Measurements from ENCODE around the gene PRKCE.
A peak's percentile ranks its signal among the peaks of the same experiment; 100 is the strongest.

PRKCE gene

GRCh38 chr2:45631955-45632354 lies 19.5 kb upstream of the PRKCE start:
- no peak for DNase-seq (ENCODE audit: low read depth)

GRCh38 chr2:45634223-45634622 lies 17.3 kb upstream of the PRKCE start:
- no peak for DNase-seq (ENCODE audit: low read depth)

DNA sequence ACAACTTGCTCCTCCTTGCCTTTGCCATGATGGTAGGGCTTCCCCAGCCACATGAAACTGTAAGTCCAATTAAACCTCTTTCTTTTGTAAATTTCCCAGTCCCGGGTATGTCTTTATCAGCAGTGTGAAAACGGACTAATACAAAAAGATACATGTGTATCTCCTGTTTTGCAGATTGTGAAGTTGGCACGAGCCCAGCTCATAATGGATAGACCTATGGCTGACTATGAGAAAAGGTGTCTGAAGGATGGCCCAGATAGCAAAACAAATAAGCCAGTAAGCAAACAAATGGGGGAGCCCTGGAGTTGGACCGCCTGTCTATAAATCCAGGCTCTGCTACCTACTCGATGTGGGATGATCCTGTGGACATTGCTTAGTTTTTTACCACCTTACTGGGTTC lies 15.5 kb upstream of the PRKCE start:
- no peak for DNase-seq (ENCODE audit: low read depth)

DNA sequence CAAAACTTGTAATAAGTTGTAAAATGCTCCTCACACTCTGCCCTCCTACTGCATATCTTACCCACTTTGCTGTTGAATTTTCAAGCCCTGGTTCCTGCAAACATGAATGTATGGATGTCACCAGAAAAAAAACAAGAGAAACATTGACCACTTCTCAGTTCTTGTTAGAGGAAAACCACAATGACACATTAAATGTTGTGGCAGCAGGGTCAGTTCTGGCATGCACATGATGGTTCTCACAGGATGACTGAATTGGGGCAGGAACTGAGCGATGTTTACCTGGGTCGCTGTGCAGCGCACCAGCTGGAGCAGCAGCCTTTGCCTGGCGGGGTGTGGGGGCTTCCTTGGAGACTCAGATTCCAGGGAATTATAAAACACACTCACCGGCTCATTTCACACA lies 14.0 kb upstream of the PRKCE start:
- DNase-seq (ENCODE audit: low read depth) = no peak

DNA sequence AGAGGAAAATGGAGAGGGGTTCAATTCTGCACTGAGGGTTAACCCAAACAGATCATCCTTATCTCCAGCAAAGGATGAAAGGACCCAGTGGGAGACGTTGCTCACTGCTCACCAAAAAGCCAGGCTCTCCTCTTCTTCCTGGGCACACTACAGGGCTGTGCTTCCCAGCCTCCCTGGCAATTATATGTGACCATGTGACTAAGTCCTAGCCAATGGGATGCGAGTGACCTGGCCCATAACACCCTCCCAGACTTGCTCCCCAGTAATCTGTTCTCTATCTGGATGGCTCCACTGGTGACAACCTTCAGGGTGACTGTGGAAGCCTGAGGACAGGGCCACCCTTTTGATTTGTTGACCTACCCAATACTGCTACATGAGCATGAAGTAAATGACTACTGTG lies 10.9 kb upstream of the PRKCE start:
- DNase-seq (ENCODE audit: low read depth) = no peak

DNA sequence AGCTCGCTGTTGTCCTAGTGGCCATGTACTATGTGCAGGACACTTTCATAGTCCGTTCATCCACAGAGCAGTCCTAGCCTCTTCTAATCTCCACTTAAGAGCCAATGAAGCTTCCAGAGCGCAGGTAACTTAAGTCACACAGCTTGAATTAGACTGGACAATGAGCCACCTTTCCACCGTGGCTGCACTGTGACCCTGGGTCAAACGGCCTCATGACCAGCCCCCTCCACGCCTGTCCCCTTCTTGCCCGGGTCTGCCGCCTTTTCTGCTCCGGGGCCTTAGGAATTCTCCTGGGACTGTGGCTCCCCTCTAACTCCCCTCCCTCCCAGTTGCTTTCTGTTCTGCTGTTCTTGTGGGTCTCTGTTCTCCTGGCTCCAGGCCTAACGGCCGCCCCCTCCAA lies 8.4 kb upstream of the PRKCE start:
- DNase-seq (ENCODE audit: low read depth) = no peak

DNA sequence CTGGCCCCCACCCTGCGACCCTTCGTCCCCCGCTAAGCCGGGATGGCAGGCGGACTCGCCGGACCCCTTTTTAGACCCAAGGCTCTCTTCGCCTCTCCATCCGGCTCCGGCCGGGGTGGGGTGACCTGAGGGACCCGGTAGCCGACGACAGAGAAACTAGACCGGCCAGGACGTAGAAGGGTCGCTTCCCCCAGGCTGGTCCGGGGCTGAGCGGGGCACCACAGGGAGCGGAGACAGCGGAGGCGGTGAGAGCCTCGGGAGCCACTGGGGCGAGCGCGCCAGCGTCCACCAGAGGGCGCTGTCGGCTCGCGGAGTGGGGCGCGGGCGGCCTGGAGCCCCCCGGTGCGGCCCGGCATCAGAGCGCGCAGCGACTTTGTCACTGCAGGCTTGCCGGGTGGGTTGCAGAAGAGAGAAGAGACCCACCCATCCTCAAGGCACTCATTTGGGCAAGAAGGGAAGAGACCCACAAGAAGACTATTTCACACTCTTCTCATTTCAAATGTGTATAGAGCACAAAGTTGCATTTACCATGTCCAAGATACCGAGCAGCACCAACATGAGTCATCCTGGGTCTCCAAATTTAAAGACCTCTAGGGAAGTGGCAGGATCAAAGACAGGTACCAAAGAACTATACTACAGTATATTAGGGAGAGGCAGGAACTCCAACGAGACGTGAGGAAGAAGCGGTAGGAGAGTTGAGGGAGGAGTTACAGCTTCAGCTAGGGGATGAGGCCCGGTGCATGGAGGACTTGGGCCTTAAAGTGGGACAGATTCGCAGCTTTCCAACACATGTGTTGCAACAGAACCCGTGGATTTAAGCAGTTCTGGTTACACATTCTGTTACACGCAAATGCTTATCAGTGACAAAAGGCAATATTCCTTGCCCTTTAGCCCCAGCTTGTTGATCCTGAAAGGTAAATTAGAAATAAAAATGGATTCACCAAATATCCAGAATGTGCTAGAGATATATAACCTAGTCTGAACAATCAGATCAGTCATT lies 7.6 kb upstream of the PRKCE start:
- DNase-seq (ENCODE audit: low read depth) = peak; percentile 53

DNA sequence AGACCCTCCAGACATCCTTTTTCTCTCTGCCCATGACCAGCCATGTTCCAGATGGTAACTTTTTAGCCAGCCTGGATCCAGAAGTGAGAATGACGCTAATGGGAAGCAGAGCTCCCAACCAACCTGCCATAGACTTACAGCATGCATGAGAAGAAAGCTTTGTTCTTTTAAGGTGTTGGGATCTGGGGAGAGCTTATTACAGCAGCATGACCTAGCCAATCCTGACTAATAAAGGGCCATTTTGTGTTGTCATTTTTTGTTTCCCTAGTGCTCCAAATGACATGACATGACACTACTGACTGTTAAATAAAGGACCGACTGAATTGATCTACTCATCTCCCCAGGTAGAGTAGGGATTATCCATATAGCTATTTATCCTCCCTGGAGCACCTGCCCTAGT lies 5.2 kb upstream of the PRKCE start:
- no peak for DNase-seq (ENCODE audit: low read depth)

GRCh38 chr2:45647356-45647755 lies 4.1 kb upstream of the PRKCE start:
- DNase-seq (ENCODE audit: low read depth) = no peak

DNA sequence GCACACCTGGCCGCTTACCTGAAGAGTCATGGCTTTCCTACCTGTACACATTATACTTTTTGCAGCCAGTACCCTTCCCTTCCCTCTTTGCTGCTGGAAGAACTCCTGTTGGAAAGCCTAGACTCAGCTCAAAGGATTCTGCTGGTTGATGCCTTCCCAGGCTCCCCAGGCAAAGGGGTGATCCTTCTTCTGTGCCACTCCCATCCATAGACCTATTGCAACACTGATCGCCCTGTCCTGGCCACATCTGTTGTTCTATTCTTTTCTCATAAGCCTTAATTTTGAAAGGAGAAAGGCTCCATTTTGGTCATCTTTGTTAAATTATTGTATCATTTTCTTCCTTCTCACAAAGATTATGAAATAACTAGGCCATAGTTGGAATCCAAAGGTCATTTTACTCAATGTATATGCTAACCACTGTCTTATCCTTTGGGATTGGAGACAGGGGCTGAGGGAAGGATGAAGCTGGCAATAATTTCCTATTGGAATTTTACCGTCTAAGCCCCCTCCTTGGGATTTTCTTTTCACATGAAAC lies 3.4 kb upstream of the PRKCE start:
- no peak for DNase-seq (ENCODE audit: low read depth)

DNA sequence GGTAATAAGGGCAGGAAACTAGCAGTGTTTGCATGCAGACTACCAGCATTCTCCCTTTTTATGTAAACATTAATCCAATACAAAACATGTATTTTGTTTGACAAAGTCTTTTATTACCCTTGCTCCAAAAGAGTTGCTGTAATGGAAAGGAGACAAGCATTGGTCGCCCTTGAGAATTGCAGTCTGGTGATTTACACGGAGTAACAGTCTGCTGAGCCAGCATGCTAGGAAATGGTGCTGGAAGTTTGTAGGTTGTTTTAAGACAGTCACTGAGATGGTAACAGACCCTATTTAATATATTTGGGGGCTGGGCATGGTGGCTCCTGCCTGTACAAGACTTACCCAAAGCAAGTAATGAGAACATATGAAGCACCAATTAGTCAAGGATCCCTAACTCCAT lies 2.8 kb upstream of the PRKCE start:
- DNase-seq (ENCODE audit: low read depth) = no peak

GRCh38 chr2:45649462-45649857 lies 2.0 kb upstream of the PRKCE start:
- DNase-seq (ENCODE audit: low read depth) = no peak

DNA sequence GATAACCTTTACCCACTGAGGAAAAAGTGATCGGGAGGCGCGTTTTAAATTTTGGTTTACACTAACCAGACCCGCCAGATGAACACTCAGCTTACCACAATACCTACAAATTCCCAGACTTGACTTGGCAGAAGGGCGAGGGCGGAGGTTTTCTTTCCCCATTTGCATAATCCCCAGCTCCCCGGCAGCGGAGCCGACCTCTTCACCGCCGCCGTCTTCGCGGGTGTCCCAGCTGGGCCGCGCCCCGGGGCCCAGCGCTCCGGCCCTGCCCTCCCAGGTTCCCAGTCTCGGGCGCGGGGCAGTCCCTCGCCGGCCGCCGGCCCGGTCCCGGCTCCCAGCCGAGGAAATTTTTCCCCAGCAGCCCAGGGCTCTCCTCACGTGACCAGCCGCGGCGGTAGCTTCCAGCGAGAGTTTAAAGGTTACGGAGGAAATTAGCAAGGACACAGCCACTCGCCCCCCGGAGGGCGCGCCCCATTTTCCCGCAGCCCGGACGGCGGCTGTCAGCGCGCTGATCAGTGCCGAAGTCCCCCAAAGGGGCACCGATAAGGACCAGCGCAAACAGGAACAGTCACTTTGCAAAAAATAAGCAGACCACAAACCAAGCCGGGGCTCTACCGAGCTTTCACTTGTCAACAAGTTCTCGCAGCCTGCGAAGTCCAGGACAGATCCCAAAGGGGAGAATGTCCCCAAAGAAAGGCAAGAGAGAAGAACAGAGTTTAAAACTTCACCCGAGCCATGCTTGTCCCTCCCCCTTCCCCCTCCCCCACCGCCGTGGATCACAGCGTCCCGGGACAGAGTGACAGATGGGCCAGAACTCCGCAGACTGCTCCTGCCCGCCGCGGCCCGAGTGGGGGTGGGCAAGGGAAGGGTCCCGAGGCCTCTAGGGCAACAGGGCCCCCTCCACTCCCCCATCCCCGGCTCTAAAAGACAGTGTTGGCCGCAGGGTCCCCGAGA lies 1.3 kb upstream of the PRKCE start:
- DNase-seq (ENCODE audit: low read depth) = peak; percentile 39

- DNase-seq (ENCODE audit: low read depth) = peak; percentile 88
These were observed 542 bp upstream of the PRKCE start for GRCh38 chr2:45650851-45651414.

GRCh38 chr2:45652090-45653031 lies 886 bp downstream of the PRKCE start:
- no peak for DNase-seq (ENCODE audit: low read depth)

DNA sequence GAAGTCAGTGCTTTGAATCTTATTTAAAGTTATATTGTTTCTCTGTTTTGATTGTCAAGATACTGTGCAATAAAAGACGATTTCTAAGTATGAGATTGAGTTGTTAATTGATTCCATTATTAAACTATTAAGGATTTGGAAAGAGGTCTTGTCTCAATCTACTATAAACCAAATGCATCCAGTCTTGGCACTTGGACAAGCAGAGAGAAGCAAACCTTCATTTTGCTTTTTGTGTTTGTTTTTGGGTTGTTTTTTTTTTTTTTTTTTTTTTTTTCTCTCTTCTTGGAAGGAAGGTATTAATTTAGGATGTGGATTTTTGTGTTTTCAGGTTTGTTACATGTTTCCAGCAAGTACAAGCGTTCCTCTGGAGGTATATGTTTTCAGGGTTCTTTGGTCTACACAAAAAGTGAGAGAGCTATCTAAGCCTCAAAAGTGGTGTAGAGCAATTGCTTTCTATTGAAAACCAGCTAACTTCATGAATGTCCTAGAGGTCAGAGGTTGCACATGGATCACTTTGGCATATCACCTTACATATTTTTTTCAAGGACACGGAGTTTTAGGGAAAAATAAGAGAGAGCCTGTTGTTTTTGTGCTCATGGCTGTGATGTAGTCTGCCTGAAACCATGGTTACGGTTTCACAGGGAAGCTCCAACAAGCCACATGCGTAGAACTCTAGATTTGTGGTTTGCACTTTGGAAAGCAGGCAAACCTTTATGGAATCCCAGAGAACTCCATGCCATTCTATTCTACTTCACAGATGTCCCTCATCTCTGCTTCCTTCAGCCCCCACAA lies 1.8 kb downstream of the PRKCE start:
- DNase-seq (ENCODE audit: low read depth) = no peak

DNA sequence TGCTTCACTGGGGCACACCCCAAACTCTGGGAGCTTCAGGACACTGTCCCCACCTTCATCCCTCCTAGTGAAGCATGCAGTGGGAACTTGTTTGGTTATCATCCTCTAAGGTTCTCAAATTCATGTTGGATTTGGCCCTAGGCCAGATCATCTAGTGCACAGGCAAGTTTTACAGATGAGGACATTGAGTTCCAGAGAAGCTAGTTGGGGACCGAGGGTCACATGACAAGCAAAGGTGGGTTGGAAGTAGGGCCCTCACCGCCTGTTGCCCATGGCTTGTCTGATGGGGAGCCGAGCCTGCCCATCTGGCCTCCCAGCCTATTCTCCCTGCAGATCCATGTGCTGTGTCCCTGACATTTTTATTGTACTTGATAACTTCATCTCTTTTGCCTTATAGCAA lies 2.8 kb downstream of the PRKCE start:
- no peak for DNase-seq (ENCODE audit: low read depth)

GRCh38 chr2:45661828-45662227 lies 10.4 kb downstream of the PRKCE start:
- no peak for DNase-seq (ENCODE audit: low read depth)

GRCh38 chr2:45664635-45665261 lies 13.3 kb downstream of the PRKCE start:
- DNase-seq (ENCODE audit: low read depth) = no peak

DNA sequence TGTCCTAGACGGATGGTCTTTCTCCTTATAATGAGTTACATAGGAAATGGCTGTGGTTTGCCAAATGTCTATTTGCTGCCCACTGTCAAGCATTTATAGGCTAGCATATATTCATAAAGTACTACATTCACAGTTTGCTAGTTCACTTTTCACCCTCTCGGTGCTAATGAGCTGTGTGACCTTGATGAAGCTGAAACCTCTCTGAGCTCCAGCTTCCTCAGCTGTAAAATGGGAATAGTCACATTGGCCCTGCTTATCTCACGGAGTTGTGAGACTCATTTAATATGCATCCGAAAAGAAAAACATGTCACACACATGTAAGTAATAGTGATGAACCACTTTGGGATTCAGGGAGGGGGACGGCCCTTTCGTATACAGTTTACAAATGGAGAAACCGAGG lies 17.0 kb downstream of the PRKCE start:
- no peak for DNase-seq (ENCODE audit: low read depth)
